OCI-LY7 (cell line): ENCODE measurements around the gene CELF6. TPM values are rescaled to one million over a fixed set of nuclear protein-coding genes. Genes with fewer than 3 reads are reported as not detected.

Experiments used
- BruUV-seq: library from RNA; stranded (reverse); fragments of 400-500 nt; replicated peaks from 2 replicates; lab custom pipeline; 2021; lab: Mats Ljungman, UMichigan
- CTCF ChIA-PET: fragments of 300-600 bp; sonication (Branson Sonifier 250); formaldehyde crosslinking; loops from one replicate; lab custom pipeline; 2022; ENCODE audit warnings: antibody characterized with exemption; ENCODE audit not compliant: unreplicated experiment; lab: Charles Lee
- POLR2A ChIA-PET: fragments of 300-600 bp; sonication (Branson Sonifier 250); formaldehyde crosslinking; loops from one replicate; lab custom pipeline; 2022; ENCODE audit warnings: antibody characterized with exemption; lab: Charles Lee
- DNase-seq: peaks from one replicate; pipeline ENCODE4 v3.0.0-alpha.2; 2015; ENCODE audit warnings: low spot score
- H2AFZ ChIP-seq: fragments of 200-600 bp; sonication (generic), shearing (Covaris generic); 2 replicates; pipeline ENCODE4 v1.6.1; 2014; ENCODE audit warnings: mild to moderate bottlenecking, antibody characterized with exemption, low read length, moderate library complexity
- H3K27ac ChIP-seq: fragments of 200-600 bp; sonication (generic); 2 replicates; pipeline ENCODE4 v1.5.1; 2014; ENCODE audit warnings: mixed run types, low read depth, mild to moderate bottlenecking, moderate library complexity, low read length, inconsistent platforms; ENCODE audit not compliant: poor library complexity, severe bottlenecking
- H3K36me3 ChIP-seq: fragments of 200-600 bp; sonication (generic); 2 replicates; pipeline ENCODE4 v1.6.1; 2014; ENCODE audit warnings: mild to moderate bottlenecking, antibody characterized with exemption, low read length, moderate library complexity, mixed read lengths; ENCODE audit not compliant: insufficient read depth
- H3K4me1 ChIP-seq: fragments of 200-600 bp; sonication (generic); 2 replicates; pipeline ENCODE4 v1.5.1; 2014; ENCODE audit warnings: mild to moderate bottlenecking, low read length; ENCODE audit not compliant: insufficient read depth, poor library complexity, severe bottlenecking
- H3K4me2 ChIP-seq: fragments of 200-600 bp; sonication (generic); 2 replicates; pipeline ENCODE4 v1.6.1; 2014; ENCODE audit warnings: mild to moderate bottlenecking, low read length
- H3K4me3 ChIP-seq: fragments of 200-600 bp; sonication (generic); 2 replicates; pipeline ENCODE4 v1.5.1; 2014; ENCODE audit warnings: mild to moderate bottlenecking, low read depth, low read length; ENCODE audit not compliant: poor library complexity, severe bottlenecking
- H3K79me2 ChIP-seq: fragments of 200-600 bp; sonication (generic); 2 replicates; pipeline ENCODE4 v1.6.1; 2016; ENCODE audit warnings: low read depth, mild to moderate bottlenecking, low read length, moderate library complexity, mixed read lengths; ENCODE audit not compliant: insufficient read depth
- H3K9me2 ChIP-seq: fragments of 200-600 bp; sonication (generic); 2 replicates; pipeline ENCODE4 v1.6.1; 2016; ENCODE audit warnings: mild to moderate bottlenecking, low read length, mixed read lengths; ENCODE audit not compliant: insufficient read depth
- H3K9me3 ChIP-seq: fragments of 200-600 bp; sonication (generic); 2 replicates; pipeline ENCODE4 v1.6.1; 2014; ENCODE audit warnings: mild to moderate bottlenecking, mixed run types, low read length, mixed read lengths
- H4K20me1 ChIP-seq: fragments of 200-600 bp; sonication (generic); 2 replicates; pipeline ENCODE4 v1.6.1; 2014; ENCODE audit warnings: mild to moderate bottlenecking, antibody characterized with exemption, low read length, moderate library complexity, mixed read lengths; ENCODE audit not compliant: insufficient read depth
- CTCF ChIP-seq: fragments of 200-600 bp; sonication (generic); conservative IDR thresholded peaks from 2 replicates; pipeline ENCODE4 v1.5.1; 2014; ENCODE audit warnings: mild to moderate bottlenecking, antibody characterized with exemption, low read length, moderate library complexity, mixed read lengths
- EZH2phosphoT487 ChIP-seq: fragments of 200-600 bp; sonication (generic); IDR thresholded peaks from 2 replicates; pipeline ENCODE4 v1.6.1; 2018; ENCODE audit warnings: low read depth, borderline replicate concordance, mild to moderate bottlenecking, mixed run types, antibody characterized with exemption, low read length, moderate library complexity, mixed read lengths
- intact Hi-C: fragments of 100-400 bp; cut with micrococcal nuclease; formaldehyde crosslinking; loops from one replicate; pipeline ENCODE4 v1.10.0; 2022; ENCODE audit not compliant: unreplicated experiment
- total RNA-seq, 2 experiments: library from RNA; depleted of rRNA in 1 of 2; stranded (reverse); fragments of >200 nt in 1 of 2; shearing (Covaris generic) in 1 of 2; gene quantifications; 2 replicates each; pipeline ENCODE4 v1.2.3, GENCODE V29; 2014 to 2022

The CELF6 gene
- total RNA-seq, 2 experiments from 2014 or later: 0.78 to 0.79 TPM

- CTCF ChIA-PET: no interaction called here
- Histone ChIP-seq H2AFZ (no peak overlapping the region), H3K79me2 (no peaks in the 10 kb centered on the region), H3K4me1 (no peaks in the 10 kb centered on the region), H3K9me3 (no peaks in the 10 kb centered on the region), H3K36me3 (no peaks in the 10 kb centered on the region), H3K4me3 (no peak overlapping the region), H3K27ac (no peak overlapping the region), H3K4me2 (no peak overlapping the region), H4K20me1 (no peaks in the 10 kb centered on the region), H3K9me2 (no peaks in the 10 kb centered on the region)
- POLR2A ChIA-PET: no interaction called here
- no TSS peak for BruUV-seq
- TF ChIP-seq CTCF: no peak
- no peak for TF ChIP-seq EZH2phosphoT487
- intact Hi-C loops: no loop called here
- DNase-seq: no peak
These were observed 17.0 kb downstream of the CELF6 start for GRCh38 chr15:72302955-72303354.

- Histone ChIP-seq H3K4me1 (no peaks in the 10 kb centered on the region), H3K9me2 (no peaks in the 10 kb centered on the region), H3K4me3 (no peak overlapping the region), H3K36me3 (no peaks in the 10 kb centered on the region), H4K20me1 (no peaks in the 10 kb centered on the region), H3K9me3 (no peaks in the 10 kb centered on the region), H2AFZ (no peak overlapping the region), H3K79me2 (no peaks in the 10 kb centered on the region), H3K4me2 (no peak overlapping the region), H3K27ac (no peak overlapping the region)
- CTCF ChIA-PET: no interaction called here
- intact Hi-C loops: no loop called here
- DNase-seq: no peak
- BruUV-seq: no TSS peak
- TF ChIP-seq CTCF: no peak
- TF ChIP-seq EZH2phosphoT487: no peak
- POLR2A ChIA-PET: no interaction called here
These were observed 30.2 kb downstream of the CELF6 start for GRCh38 chr15:72289597-72290325.
